ENCODE measurements around the gene APLP2.

DNA sequence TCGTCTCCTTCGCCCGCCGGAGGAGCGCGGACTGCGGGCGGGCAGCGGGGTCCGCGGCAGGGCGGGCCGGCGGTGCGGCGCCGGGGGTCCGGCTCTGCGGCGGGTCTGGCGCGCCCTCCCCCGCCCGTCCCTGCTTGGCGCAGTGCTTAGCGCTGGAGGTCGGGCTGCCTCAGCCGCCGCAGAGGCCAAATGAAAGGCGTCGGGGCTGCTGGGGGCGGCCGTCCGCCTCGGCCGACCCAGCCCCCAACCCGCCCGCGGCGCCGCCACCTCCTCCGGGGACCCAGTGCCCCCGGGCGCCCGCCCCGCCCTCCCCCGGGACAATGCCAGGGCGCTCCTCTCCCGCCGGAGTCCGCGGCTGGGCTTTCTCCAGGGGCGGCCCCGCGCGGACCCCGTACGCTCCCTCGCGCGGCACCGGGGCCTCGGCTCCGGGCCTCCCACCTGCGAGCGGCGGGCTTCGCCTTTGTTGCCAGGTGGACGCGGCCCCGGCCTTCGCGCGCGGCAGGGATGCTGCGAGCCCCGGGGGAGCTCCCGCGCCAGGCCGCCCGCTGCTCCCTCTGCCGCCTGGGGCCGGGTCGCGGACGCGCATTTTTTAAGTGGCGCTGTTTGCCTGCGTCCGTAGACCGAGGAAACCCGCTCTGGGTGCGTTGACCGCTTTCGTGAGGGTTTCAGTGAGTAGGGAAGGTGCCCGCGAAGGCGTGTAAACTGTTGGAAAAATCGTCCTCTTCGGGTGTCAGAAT lies 583 bp downstream of the APLP2 start:
- TF ChIP-seq, protein P1, sequence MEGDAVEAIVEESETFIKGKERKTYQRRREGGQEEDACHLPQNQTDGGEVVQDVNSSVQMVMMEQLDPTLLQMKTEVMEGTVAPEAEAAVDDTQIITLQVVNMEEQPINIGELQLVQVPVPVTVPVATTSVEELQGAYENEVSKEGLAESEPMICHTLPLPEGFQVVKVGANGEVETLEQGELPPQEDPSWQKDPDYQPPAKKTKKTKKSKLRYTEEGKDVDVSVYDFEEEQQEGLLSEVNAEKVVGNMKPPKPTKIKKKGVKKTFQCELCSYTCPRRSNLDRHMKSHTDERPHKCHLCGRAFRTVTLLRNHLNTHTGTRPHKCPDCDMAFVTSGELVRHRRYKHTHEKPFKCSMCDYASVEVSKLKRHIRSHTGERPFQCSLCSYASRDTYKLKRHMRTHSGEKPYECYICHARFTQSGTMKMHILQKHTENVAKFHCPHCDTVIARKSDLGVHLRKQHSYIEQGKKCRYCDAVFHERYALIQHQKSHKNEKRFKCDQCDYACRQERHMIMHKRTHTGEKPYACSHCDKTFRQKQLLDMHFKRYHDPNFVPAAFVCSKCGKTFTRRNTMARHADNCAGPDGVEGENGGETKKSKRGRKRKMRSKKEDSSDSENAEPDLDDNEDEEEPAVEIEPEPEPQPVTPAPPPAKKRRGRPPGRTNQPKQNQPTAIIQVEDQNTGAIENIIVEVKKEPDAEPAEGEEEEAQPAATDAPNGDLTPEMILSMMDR (conservative IDR thresholded peaks at IDR 0.05): peak; percentile 40
- TF ChIP-seq ZFX (IDR thresholded peaks at IDR 0.05): peak; percentile 63; the same call in 1 of the 2 replicates

All from C4-2B (cell line).